NB4 (cell line): Measurements from ENCODE around the gene OTOP2.
"Not testable (repeated sequence)": the region's sequence is repeated elsewhere in the genome, so short reads cannot be mapped to it uniquely, and the experiment has no call there.

ENCODE experiments used
- DNase-seq: peaks from one replicate; pipeline ENCODE4 v3.0.0; 2010; ENCODE audit warnings: low read depth
- H3K4me3 ChIP-seq: one replicate; pipeline ENCODE4 v1.5.1; 2011; ENCODE audit warnings: mild to moderate bottlenecking, low read depth, low read length, moderate library complexity
- CTCF ChIP-seq: IDR thresholded peaks from one replicate; pipeline ENCODE4 v1.5.1; 2012; ENCODE audit warnings: low read depth, low read length
- MYC ChIP-seq: IDR thresholded peaks from 2 replicates; pipeline ENCODE4 v1.6.1; 2011; ENCODE audit warnings: low read depth, low read length
- POLR2A ChIP-seq: IDR thresholded peaks from 2 replicates; pipeline ENCODE4 v1.6.1; 2011; ENCODE audit warnings: mild to moderate bottlenecking; ENCODE audit not compliant: insufficient read length; ENCODE audit errors: extremely low read depth
- TF ChIP-seq, protein P1 (sequence below): IDR thresholded peaks from 2 replicates; pipeline ENCODE4 v1.6.1; 2011; ENCODE audit warnings: low read depth, low read length

The OTOP2 gene

DNA sequence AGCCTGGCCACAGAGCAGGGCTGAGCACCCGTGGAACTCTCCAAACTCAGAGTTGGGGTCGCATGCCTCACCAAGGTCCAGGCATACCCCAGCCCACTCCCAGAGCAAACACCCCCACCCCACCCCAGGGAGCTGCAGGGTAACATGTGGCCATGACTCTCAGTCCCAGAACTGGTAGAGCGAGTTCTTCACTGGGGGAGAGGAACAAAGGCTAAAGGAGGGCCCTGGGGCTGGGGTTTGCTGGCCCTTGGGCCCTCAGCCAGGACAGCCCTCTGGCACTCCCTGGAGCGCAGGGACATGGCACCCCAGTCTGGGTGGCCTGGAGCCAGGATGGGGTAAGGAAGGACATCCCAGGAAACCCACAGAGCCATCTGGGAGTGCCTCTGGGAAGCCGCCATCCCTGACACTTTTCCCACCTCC is 44.3 kb downstream of the OTOP2 start:
- no peak for TF ChIP-seq CTCF
- TF ChIP-seq POLR2A: no peak
- TF ChIP-seq, protein P1, sequence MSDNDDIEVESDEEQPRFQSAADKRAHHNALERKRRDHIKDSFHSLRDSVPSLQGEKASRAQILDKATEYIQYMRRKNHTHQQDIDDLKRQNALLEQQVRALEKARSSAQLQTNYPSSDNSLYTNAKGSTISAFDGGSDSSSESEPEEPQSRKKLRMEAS: no peak
- TF ChIP-seq MYC: no peak

GRCh38 chr17:74969501-74969900 is 45.4 kb downstream of the OTOP2 start:
- not testable (repeated sequence) for H3K4me3 ChIP-seq, DNase-seq

More for the DNA sequence above, 44.3 kb downstream of the OTOP2 start:
- DNase-seq: no peak
- no peak overlapping the region for H3K4me3 ChIP-seq

GRCh38 chr17:74970395-74970794 is 46.3 kb downstream of the OTOP2 start:
- no peak overlapping the region for H3K4me3 ChIP-seq
- DNase-seq: no peak
- TF ChIP-seq CTCF: no peak

DNA sequence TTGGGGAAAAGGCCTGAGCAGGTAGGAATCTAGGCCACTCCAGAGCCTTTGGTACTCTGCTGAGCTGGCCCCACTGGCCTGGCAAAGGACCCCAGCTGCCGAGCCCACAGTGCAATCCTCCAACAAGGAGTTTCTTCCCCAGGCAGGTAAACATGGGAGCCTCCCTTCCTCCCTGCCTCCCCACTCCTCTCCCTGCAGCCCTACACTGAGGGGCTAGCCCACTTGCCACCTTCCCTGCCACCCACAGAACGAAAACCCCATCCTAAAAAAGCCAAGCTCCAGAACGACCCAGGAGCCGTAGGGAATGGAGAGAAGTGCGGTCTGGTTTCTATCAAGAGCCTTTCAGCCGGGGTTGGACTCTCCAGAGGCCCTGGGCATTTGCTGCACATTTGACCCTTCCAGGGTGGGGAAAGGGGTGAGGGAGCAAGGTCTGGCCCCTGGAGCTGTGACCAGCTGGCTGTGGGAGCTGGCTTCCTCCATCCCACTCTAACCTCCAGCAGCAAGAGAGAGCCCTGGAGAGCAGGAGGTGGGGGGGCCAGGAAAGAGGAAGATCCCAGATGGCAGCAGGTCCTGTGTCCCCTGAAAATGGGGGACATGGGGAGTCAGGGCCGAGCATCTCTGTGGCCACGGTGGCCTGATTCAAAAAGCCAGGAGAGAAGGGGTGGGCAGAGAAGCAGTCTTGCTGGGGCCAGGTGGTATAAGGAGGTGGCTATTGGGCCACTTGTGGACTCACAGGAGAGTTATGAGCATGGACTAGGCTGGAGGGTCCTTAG is 47.2 kb downstream of the OTOP2 start:
- no peak for TF ChIP-seq POLR2A
- no peak for TF ChIP-seq CTCF
- TF ChIP-seq, protein P1: no peak
- no peak for TF ChIP-seq MYC
- no peak for DNase-seq
- no peak overlapping the region for H3K4me3 ChIP-seq

DNA sequence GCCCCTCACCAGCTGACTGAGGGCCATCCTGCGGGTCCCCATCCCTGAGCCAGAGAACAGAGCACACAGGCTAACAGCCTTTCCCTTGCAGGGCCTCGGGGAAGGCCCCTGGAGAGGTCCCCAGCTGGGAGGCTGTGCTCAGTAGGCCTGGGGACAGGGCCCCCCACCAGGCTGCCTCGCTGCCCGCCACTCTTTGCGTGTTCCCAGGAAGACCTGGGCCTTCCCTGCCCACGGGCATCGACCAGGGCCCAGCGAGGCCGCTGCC is 47.7 kb downstream of the OTOP2 start:
- no peak for DNase-seq
- no peak overlapping the region for H3K4me3 ChIP-seq
- TF ChIP-seq CTCF (no peak), POLR2A (no peak)

- DNase-seq: peak; percentile 60
- TF ChIP-seq CTCF: no peak
- TF ChIP-seq, protein P1: no peak
- TF ChIP-seq POLR2A: no peak
- TF ChIP-seq MYC: no peak
- H3K4me3 ChIP-seq: no peak within 1 kb of the TSS
Measured at GRCh38 chr17:74972107-74972972, 48.3 kb downstream of the OTOP2 start, which contains the start of gene HID1. HID1 (minus strand) TSS chr17:74972759; CDS start chr17:74972656, 103 bp downstream.
